Hippocampal formation (tissue), 2 donors: Measurements from ENCODE around the gene CTPS2.
"Not testable (repeated sequence)": the region's sequence is repeated elsewhere in the genome, so short reads cannot be mapped to it uniquely, and the experiment has no call there.

ENCODE experiments used
- DNase-seq, 2 donors: peaks; one replicate each; lab custom pipeline; 2025; lab: John Stamatoyannopoulos, UW

CTPS2 gene

DNA sequence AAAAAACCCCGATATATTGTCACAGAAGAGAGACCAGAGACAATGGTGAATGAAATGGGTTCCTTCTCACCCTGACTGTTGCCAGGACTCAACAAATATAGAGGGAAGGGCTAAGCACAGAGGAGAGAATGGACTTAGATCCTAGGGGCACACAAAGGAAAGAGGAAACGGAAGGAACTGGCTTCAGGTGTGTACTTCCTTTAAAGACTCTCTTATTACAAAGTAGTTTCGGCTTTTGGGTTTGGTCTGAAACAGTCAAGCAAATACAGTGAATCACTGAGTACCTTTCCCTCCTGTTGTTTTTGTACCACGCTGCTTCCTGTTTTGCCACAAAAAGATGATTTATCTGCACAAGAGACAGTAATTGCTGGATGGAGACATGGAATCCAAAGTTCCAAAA, 108.6 kb downstream of the CTPS2 start:
- no peak for DNase-seq

- not testable (repeated sequence) for DNase-seq
These were observed 109.2 kb downstream of the CTPS2 start for GRCh38 chrX:16603235-16603634.

DNA sequence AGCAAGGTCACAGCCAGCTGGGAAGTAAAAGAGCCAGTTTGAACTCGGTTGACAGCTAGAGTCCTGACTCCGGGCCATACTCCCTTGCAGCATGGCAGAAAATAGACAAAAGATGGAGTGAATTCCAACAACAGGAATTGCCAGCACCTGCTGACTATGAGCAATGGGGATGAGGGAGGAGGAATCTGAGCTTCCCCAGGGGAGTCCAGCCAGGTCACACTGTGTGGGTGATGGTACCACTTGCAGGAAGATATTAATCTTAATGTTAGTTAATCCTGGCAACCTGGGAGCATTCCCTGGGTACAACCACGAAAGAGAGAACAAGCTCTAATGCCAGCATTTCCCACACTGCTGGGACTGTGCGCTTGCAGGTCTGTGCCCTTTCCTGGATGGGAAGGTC, 110.6 kb downstream of the CTPS2 start:
- no peak for DNase-seq

DNA sequence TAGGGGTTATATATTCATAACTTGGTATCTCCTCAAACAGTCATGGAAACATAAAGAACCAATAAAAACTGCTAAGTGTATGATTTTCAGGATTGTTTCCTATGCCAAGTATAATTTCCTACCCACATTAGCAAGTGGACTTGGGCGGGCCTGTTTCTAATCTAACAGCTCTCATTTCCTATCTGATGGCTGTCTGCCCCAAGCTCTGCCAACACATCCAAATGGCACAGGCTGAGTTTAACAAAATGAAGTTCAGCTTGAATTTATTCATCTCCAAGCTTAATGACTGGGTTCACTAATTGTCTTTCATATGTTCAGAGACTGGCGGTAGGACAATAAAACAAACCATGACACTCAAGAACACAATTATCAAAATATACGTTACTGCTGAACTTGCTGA, 118.0 kb downstream of the CTPS2 start:
- DNase-seq = no peak

- no peak for DNase-seq
These were observed 118.7 kb downstream of the CTPS2 start for GRCh38 chrX:16593801-16594200.

- no peak for DNase-seq
These were observed 120.2 kb downstream of the CTPS2 start for GRCh38 chrX:16592194-16592770.

DNA sequence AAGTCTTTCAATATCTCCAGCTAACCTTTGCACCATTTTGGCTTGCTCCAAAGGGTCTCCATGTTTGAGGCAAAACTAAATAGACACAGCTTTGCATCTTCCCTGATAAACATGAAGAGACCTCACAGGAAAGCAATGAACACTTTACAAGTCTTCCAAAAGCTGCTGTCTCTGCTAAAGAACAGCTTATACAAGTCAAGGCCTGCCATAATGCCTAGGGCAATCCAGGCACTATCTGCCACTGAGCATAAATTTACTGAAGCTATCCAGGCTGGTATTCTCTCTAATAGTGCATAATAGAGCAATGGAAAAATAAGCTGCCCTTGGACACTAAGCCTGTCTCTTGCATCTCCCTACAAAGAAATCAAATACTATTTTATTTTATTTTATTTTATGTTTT, 122.6 kb downstream of the CTPS2 start:
- no peak for DNase-seq

- DNase-seq = no peak
These were observed 123.3 kb downstream of the CTPS2 start for GRCh38 chrX:16589211-16589610.

- no peak for DNase-seq
These were observed 124.2 kb downstream of the CTPS2 start for GRCh38 chrX:16588266-16588665.

DNA sequence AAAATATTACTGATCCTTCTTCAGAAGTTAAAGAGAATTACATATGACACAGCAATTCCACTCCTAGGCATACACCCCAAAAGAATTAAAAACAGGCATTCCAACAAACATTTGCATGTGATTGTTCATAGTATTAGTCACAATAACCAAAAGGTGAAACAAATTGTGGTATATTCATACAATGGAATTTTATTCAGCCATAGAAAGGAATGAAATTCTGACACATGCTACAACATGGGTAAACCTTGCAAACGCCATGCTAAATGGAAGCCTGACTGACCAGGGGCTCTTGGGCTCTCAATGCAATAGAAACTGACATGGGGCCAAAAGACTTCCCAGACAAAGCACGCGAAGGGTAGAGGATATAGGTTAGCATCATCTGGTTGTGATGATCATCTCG, 124.6 kb downstream of the CTPS2 start:
- DNase-seq = no peak

- DNase-seq = no peak
These were observed 125.9 kb downstream of the CTPS2 start for GRCh38 chrX:16586377-16587112.

DNA sequence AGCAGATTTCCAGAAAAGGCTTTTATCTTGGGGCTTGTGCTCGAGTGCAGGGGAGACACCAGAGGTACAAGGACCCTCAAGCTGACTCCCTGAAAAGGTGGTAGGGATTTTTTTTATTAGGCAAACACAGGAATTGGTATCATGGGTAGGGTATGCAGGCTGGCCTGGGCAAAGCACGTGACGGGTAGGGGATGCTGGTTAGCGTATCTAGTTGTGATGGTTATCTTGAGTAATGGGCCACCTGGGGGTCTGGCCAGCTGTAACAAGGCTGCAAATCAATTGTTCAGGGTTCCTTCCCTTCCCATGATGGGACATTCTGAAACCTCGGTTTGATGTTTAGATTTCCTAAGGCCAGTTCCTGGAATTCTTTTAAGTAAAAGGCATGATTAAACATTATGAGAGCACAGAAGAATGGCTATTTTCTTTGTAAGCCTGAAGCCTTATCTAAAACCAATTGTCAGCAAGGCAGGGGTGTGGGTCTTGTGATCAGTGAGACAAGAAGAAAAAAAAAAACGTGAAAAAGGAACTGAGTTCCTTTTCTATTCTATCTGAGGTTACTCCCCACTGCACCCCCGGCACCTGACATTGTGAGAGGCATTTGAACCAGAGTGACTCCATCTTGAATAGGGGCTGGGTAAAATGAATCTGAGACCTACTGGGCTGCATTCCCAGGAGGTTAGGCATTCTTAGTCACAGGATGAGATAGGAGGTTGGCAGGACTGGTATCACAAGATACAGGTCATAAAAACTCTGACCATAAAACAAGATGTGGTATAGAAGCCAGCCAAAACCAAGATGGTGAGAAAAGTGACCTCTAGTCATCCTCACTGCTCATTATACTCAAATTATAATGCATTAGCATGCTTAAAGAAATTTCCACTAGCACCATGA, 126.7 kb downstream of the CTPS2 start:
- no peak for DNase-seq

GRCh38 chrX:16580004-16580797, 132.3 kb downstream of the CTPS2 start:
- not testable (repeated sequence) for DNase-seq

DNA sequence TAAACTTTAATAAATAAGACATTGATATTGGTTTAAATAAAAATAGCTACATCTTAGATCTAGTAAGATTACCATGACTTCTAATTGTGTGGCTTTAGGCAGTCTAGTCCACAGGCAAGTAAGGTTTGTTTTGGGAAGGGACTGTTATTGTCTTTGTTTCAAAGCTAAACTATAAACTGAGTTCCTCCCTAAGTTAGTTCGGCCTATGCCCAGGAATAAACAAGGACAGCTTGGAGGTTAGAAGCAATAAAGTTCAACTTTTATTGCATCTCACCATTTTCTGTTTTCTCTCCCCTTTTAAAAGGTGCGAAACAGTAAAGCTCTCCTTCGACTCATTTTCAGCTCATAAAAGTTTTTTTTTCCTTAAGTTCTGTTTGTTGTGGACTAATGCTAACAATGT, 133.0 kb downstream of the CTPS2 start:
- DNase-seq = no peak

GRCh38 chrX:16578218-16578617, 134.3 kb downstream of the CTPS2 start:
- no peak for DNase-seq

DNA sequence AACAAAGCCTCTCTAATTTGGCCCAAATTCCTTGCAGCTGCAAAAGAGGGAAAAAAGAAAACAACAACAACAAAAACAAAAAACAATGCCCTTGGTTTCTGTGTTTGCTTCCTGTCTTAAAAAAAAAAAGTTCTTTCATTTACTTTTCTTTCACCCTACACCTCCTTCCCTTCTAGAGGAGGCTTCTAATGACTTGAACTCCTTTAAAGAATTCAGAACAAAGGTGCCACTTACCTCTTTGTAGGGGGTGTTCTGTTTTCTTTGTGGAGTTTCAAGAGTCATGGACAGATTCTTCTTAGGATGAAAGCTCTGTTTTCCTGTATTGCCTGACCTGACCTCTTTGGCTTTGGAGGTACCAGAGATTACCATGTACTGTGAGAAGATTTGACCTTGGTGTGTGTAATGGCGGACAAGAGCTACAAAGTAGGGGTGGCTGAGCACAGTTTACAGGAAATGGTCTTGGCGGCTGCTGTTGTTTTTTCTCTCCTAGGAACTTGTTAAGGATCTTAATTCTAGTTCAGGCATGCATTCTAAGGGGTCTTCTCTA, 134.9 kb downstream of the CTPS2 start:
- DNase-seq = no peak

DNA sequence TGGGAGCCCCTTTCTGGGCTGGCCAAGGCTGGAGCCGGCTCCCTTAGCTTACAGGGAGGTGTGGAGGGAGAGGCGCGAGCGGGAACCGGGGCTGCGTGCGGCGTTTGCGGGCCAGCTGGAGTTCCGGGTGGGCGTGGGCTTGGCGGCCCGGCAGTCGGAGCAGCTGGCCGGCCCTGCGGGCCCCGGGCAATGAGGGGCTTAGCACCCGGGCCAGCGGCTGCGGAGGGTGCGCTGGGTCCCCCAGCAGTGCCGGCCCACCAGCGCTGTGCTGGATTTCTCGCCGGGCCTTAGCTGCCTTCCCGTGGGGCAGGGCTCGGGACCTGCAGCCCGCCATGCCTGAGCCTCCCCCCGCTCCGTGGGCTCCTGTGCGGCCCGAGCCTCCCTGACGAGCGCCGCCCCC, 137.1 kb downstream of the CTPS2 start:
- not testable (repeated sequence) for DNase-seq

DNA sequence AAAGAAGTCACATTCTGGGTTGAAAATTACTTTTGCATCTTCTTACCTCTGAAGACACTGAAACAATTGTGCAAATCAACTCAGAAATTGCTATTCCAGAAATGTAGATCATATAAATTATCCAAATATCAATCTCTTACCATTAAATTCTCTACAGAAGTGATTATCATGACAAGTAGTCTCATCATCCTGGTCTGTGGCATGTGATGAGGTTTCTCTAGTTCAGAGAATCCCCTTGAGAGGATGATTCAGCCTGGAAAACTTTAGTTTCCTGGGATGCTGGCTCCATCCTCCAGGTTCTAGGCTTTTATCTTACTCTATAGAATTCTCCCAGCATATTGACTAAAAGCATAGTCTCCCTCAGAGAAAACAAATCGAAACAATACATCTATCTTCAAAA, 138.7 kb downstream of the CTPS2 start:
- no peak for DNase-seq

DNA sequence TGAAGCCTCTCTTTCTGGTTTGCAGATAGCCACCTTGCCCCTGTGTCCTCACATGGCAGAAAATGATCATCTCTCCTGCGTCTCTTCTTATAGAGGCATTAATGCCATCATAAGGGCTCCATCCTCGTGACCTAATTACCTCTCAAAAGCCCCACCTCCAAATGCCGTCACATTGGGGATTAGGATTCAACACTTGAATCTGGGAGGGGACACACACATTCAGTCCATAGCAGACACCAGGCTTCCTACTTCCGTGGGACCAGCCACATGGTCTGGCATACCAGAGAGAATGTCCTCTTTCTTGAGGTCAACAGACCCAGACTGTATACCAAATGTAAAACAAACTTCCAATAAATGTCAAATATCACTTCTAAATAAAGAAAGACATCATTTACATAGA, 144.8 kb downstream of the CTPS2 start:
- DNase-seq = no peak

DNA sequence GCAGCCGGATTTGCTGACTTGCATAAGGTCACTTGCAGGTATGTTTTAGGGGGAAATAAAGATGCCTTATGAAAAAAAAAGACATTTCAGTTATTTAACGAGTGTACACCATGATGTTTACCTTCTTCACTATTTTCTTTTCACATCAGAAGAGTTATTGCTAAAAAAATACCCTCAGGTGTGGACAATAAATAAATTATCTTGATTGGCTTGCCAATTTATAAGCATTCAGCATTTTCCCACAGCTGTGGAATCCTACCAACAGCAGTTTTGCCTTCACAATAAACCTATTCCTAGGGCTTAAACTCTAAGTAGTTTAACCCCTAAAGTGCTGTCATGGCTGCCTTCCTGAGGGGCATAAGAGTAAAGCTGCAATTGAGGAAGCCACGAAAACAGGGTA, 145.9 kb downstream of the CTPS2 start:
- no peak for DNase-seq

DNA sequence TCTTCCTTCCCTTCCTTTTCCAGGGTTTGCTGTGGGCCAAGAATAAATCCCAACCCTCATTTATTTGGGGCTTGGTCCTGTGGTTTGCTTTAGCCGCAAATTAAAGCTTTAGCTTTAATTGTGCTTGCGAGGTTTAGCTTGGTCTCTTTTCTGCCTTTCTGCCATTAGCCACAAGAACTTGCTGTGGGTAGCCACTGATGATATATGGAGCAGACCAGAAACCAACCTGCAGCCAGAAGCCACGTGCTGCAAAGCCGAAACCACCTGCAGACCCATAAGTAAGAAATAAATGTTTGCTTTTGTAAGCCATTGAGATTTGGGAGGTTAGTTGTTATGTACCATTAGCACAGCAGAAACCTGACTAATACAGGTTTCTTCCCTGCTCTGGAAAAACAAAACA, 152.3 kb downstream of the CTPS2 start:
- no peak for DNase-seq

DNA sequence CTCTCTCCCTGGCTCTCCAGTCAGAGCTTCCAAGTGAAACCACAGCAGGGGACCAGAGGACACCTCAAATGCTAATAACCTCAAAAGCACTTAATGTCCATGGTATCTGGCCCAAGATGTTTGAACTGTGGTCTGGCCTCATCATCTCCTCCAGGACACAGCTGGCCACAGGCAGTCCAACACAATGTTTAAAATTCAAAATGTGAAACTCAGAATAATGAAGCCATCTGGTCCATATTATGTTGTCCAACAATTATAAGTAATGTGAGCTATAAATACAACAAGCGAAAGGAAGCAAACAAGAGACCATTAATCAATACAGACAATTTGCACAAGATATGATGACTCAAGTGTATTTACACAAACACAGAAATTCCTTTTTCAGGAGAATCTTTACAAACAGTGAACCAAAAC, 153.3 kb downstream of the CTPS2 start:
- no peak for DNase-seq
